WTC11 (cell line): ENCODE results near the gene GPRIN3. TPM values are rescaled to one million over a fixed set of nuclear protein-coding genes. Genes with fewer than 3 reads are reported as not detected.

Experiments
- ATAC-seq: fragments of 200-7000 bp; cut with Tn5 transposase; 2 replicates; pipeline ENCODE4 v1.10.0; 2021; ENCODE audit warnings: mild to moderate bottlenecking, moderate library complexity
- CTCF ChIA-PET: fragments of 300-600 bp; sonication (Branson Sonifier 250); formaldehyde crosslinking; loops from one replicate; lab custom pipeline; 2021; ENCODE audit warnings: antibody characterized with exemption; lab: Charles Lee
- POLR2A ChIA-PET: fragments of 350-600 bp; sonication (Branson Sonifier 250); formaldehyde crosslinking; loops from one replicate; lab custom pipeline; 2021; ENCODE audit warnings: antibody characterized with exemption; lab: Charles Lee
- DNase-seq: peaks from one replicate; pipeline ENCODE4 v3.0.0; 2021; ENCODE audit warnings: low spot score
- H3K27ac Mint-ChIP-seq: 2 replicates; pipeline ENCODE4 v1.8.0; 2021; ENCODE audit warnings: mixed read lengths
- H3K27me3 Mint-ChIP-seq: 2 replicates; pipeline ENCODE4 v1.8.0; 2021; ENCODE audit warnings: low read depth, mild to moderate bottlenecking, moderate library complexity, mixed read lengths
- H3K36me3 Mint-ChIP-seq: 2 replicates; pipeline ENCODE4 v1.8.0; 2021; ENCODE audit warnings: mixed read lengths
- H3K4me1 Mint-ChIP-seq: 2 replicates; pipeline ENCODE4 v1.8.0; 2022; ENCODE audit warnings: mixed read lengths
- H3K4me3 Mint-ChIP-seq: 2 replicates; pipeline ENCODE4 v1.8.0; 2021; ENCODE audit warnings: mild to moderate bottlenecking, moderate library complexity, mixed read lengths
- H3K9me3 Mint-ChIP-seq: 2 replicates; pipeline ENCODE4 v1.8.0; 2021; ENCODE audit warnings: mixed read lengths
- AFF4 ChIP-seq: sonication (generic); formaldehyde crosslinking; IDR thresholded peaks from 2 replicates; pipeline ENCODE4 v1.8.1; 2023; ENCODE audit warnings: mild to moderate bottlenecking, missing genetic modification reagents, borderline replicate concordance
- AR ChIP-seq: fragments of 250-450 bp; sonication (Bioruptor Pico); IDR thresholded peaks from 2 replicates; pipeline ENCODE4 v1.9.0; 2021; ENCODE audit warnings: mild to moderate bottlenecking
- CDX4 ChIP-seq: fragments of 250-450 bp; sonication (Bioruptor Pico); IDR thresholded peaks from 2 replicates; pipeline ENCODE4 v1.9.0; 2021; ENCODE audit warnings: moderate library complexity, mild to moderate bottlenecking, inconsistent platforms, borderline replicate concordance
- ERG ChIP-seq: fragments of 250-450 bp; sonication (Bioruptor Pico); IDR thresholded peaks from 2 replicates; pipeline ENCODE4 v1.8.0; 2021; ENCODE audit warnings: mild to moderate bottlenecking
- FOXP4 ChIP-seq: sonication (generic); formaldehyde crosslinking; IDR thresholded peaks from 2 replicates; pipeline ENCODE4 v1.8.0; 2022; ENCODE audit warnings: mild to moderate bottlenecking, missing genetic modification reagents
- GTF2I ChIP-seq: fragments of 250-450 bp; sonication (Bioruptor Pico); conservative IDR thresholded peaks from 2 replicates; pipeline ENCODE4 v1.4.0; 2021; ENCODE audit warnings: mild to moderate bottlenecking
- IRF2 ChIP-seq: sonication (generic); formaldehyde crosslinking; IDR thresholded peaks from 2 replicates; pipeline ENCODE4 v1.8.0; 2022; ENCODE audit warnings: low read depth, missing genetic modification reagents, borderline replicate concordance
- MXD4 ChIP-seq: fragments of 250-450 bp; sonication (Bioruptor Pico); IDR thresholded peaks from 2 replicates; pipeline ENCODE4 v1.8.0; 2021; ENCODE audit warnings: mild to moderate bottlenecking, moderate library complexity, borderline replicate concordance
- NFE2L1 ChIP-seq: sonication (generic); formaldehyde crosslinking; IDR thresholded peaks from 2 replicates; pipeline ENCODE4 v1.8.1; 2023; ENCODE audit warnings: missing genetic modification reagents
- ZMAT4 ChIP-seq: fragments of 250-450 bp; sonication (Bioruptor Pico); IDR thresholded peaks from 2 replicates; pipeline ENCODE4 v1.9.0; 2021; ENCODE audit warnings: mild to moderate bottlenecking
- ZNF219 ChIP-seq: sonication (generic); formaldehyde crosslinking; IDR thresholded peaks from 2 replicates; pipeline ENCODE4 v1.8.0; 2023; ENCODE audit warnings: missing genetic modification reagents, mild to moderate bottlenecking, borderline replicate concordance
- ZNF232 ChIP-seq: sonication (generic); formaldehyde crosslinking; IDR thresholded peaks from 2 replicates; pipeline ENCODE4 v1.8.0; 2022; ENCODE audit warnings: mild to moderate bottlenecking, missing genetic modification reagents
- ZNF416 ChIP-seq: fragments of 250-450 bp; sonication (Bioruptor Pico); IDR thresholded peaks from 2 replicates; pipeline ENCODE4 v1.9.0; 2021; ENCODE audit warnings: mild to moderate bottlenecking, inconsistent platforms
- ZNF425 ChIP-seq: fragments of 250-450 bp; sonication (Bioruptor Pico); conservative IDR thresholded peaks from 2 replicates; pipeline ENCODE4 v1.9.0; 2021; ENCODE audit warnings: mild to moderate bottlenecking
- ZNF512 ChIP-seq: sonication (generic); formaldehyde crosslinking; IDR thresholded peaks from 2 replicates; pipeline ENCODE4 v1.8.1; 2022; ENCODE audit warnings: missing genetic modification reagents, borderline replicate concordance
- total RNA-seq: library from RNA; stranded (reverse); gene quantifications from 3 replicates; pipeline ENCODE4 v1.2.3, GENCODE V29; 2021

Gene GPRIN3
- total RNA-seq, 1 experiment from 2014 or later = 2.0 TPM

- Mint-ChIP-seq H3K36me3 (no peaks in the 10 kb centered on the region), H3K27me3 (no peaks in the 10 kb centered on the region), H3K9me3 (no peaks in the 10 kb centered on the region), H3K4me3 (no peak overlapping the region), H3K27ac (no peak overlapping the region), H3K4me1 (peaks cover 27% of the 10 kb centered on the region)
- no peak for ATAC-seq
- TF ChIP-seq ZNF425 (CRISPR knock-in tag) (no peak), ZNF512 (CRISPR knock-in tag) (no peak), ERG (CRISPR knock-in tag) (no peak), ZNF219 (no peak), NFE2L1 (CRISPR knock-in tag) (no peak), CDX4 (CRISPR knock-in tag) (no peak), ZNF232 (CRISPR knock-in tag) (no peak), IRF2 (CRISPR knock-in tag) (no peak)
- ChIA-PET CTCF (no interaction called here), POLR2A (no interaction called here)
- no peak for DNase-seq
These were observed 24.2 kb downstream of the GPRIN3 start for GRCh38 chr4:89283226-89284009.

- ATAC-seq (no peak), DNase-seq (no peak)
- POLR2A ChIA-PET = no interaction called here
- Mint-ChIP-seq H3K4me1 (peaks cover 18% of the 10 kb centered on the region), H3K4me3 (no peak overlapping the region), H3K9me3 (peaks cover 7% of the 10 kb centered on the region), H3K27me3 (no peaks in the 10 kb centered on the region), H3K27ac (no peak overlapping the region), H3K36me3 (no peaks in the 10 kb centered on the region)
- CTCF ChIA-PET = no interaction called here
- TF ChIP-seq AR (CRISPR knock-in tag) (no peak), ZMAT4 (CRISPR knock-in tag) (no peak), ZNF416 (CRISPR knock-in tag) (no peak), AFF4 (CRISPR knock-in tag) (no peak), GTF2I (no peak), IRF2 (CRISPR knock-in tag) (no peak), FOXP4 (CRISPR knock-in tag) (no peak), MXD4 (no peak)
- TF ChIP-seq, all 79 proteins: peak for 0
These were observed 28.2 kb downstream of the GPRIN3 start for GRCh38 chr4:89279385-89279784.
